Measurements from ENCODE around the gene PSME3IP1.

Gene PSME3IP1

DNA sequence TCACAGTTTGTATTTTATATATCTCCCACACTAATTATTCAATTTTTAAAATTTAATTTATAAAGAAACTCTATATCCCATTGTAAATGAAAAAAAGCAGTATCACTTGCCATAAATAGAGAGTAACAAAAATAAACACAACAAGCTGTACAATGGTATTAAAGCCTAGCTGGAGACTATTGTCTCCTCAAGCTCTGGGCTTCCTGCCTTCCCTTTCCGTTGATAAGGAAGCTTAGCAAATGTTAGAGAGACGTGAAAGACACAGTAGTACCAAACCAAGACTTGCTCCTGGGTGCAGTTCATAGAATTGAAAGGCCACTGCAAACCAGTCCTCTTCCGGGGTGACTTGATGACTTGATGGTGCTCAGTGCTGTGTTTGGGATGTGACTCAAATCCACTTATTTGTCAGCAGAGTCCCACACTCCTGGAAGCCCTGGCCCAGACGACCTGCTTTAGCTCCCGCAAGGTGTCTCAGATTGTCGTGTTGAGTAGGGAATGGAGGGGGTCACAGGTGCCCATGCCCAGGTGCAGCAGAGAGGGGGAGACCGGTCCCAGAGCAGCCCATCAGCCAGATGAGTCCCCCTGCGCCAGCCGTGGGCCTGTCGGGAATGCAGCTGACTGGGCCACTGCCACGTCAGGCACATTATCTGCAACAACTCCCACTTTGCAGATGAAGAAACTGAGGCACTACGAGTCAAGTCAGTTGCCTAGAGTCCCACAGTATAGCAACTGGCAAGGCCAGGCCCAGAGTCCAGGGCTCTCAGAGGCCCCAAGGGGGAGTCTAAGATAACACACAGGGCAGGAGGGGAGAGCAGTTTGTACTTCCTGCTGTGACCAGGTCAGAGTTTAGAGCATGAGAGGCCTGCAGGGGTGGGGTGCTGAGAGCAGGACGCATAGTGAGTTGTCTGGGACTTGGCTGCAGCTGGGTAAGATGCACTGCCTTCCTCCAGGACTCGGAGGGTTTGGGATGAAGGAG lies 40.5 kb downstream of the PSME3IP1 start:
- DNase-seq (ENCODE audit: low read depth, low spot score): no peak

DNA sequence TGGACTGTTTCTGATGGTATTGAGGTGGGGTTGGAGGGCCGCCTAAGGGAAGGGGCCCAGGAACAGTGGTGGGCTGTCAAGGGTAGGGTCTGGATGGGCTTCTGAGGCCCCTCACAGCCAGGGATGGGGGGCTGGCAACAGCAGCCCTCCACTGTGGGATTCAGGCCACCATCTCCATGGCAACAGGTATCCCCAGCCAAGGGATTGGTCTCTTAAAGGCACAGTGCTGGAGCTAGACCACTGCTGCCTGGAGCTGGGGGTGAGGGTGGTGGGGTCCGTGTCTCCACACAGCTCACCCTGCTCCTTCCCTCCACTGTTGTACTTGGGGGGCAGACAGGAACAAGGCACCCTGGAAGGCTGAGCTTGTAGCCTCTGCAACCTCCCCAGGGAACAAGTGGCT lies 41.8 kb downstream of the PSME3IP1 start:
- no peak for DNase-seq (ENCODE audit: low read depth, low spot score)

DNA sequence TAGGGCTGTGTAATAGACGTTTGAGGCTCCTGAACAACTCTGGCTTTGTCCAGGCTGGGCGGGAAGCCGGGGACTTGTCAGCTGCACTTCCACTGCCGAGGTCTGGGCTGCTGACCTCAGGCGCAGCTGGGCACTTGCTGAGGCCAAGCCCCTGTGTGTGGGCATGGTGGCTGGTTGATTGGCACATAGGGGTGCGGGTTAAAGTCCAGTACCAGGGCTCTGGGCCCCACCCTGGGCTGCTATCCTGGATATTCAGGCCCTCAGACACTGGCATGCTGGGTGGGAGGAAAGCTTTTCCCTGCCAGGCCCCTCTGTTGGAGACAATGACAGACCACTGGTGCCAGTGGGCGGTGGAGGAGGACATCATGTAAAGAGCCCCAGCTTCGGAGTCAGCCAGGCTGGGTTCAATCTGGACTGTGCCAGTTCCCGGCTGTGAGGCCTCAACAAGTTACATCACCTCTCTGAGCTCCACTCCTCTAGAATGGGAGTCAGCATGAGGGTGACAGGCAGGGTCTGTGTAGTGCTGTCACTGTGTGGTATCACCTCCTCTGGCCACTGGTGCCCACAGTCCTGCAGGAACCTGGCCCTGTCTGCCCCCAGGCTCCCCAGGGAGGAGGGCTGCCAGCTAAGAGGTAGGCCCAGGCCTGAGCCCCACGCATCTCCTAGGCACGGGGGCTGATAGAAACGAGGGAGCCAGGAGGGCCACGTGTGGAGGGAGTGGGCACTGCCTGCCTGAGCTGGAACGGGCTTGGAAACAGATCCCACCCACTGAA lies 42.5 kb downstream of the PSME3IP1 start:
- DNase-seq (ENCODE audit: low read depth, low spot score): no peak

DNA sequence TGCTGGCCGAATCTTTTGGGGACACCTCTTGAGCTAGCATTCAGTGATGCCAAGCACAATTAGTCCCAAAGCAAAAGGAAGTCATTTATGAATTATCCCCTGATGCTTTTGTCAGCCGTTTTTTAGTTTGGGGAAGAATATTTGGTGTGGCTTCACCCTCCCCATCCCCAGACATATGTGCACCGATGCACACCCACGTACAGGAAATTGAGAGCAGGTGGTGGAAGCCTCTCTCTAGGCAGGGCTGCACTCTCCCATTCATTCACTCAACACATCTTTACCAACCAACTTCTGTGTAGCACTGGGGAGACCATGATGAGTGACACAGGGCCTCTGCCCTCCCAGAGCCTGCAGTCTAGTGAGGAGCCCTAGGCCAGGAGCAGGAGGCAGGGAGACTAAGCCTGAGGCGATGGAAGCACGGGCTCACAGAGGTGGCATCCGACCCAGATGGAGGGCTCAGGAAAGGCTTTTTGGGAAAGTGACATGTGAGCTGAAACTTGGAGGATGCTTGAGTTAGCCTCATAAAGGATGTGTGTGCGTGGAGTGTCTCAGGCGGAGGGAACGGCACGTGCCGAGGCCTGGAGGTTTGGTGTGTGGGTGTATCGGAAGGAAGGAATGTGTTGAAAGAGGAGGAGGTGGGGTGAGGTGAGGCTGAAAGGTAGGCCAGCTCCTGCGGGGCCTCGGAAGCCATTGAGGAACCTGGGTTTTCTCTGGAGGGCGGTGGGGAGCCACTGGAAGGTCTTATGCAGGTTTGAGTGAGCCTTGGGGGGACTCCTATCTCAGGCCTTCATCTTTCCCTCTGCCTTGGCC lies 43.8 kb downstream of the PSME3IP1 start:
- DNase-seq (ENCODE audit: low read depth, low spot score): no peak

DNA sequence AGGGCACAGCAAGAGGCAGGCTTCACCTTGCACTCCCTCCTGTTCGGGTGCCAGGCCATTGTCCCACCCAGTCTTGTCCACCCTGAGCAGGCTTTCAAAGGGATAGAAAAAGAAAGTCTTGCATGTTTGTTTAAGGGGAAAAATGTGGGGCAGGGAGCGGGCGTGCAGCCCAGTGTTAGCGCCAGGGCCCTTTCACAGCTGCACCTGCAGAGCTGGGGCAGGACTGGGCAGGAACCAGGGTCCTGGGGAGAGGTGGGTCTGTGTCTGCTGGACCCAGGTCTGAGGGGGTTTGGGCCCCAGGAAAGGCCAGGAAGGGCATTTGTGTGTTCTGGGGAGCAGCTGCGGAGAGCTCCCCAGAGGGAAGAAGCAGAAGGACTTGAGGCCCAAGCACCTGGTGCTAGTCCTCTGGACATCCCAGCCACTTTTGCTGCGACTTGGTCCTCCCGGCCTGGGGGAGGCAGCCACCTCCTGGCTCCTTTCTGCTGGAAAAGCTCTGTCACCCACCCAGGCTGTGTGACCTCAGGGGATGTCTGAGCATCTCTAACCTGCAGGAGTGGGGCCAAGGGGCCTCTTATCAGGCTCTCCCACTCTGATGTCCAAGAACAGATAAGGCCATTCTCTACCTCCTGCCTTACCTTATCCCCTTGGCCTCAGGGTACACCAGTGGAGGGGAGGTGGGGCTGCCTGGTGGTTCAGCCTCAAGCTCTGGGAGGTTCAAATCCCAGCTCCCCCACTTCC lies 44.7 kb downstream of the PSME3IP1 start:
- DNase-seq (ENCODE audit: low read depth, low spot score): no peak

DNA sequence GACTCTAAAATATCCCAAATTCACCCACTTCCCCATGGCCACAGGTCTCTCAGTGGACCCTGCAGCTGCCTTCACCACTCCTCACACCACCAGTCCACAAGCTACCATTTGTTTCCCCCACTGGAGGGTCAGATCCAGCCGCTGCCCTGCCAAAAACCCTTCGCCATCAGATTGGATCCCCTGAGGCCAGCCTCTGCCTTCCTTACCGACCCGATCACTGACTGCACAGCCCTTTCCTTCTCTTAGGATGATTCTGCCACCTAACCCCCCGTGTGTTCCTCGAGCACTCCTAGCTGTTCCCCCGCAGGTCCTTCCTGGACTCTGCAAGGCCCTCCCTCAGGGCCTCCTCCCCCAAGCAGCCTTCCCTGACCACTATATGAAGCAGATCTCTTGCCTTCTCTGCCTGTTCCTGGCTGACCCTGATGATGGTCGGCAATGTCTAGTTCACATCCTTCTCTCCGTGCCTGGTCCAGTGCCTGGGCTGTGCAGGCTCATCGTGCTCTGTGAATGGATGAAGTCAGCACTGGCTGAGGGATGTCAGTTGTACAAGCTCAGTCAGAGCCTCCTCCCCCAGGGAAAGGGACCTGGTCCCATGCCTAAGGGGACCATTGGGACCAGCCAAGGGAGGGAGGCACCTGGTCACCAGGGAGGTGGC lies 47.4 kb downstream of the PSME3IP1 start:
- no peak for DNase-seq (ENCODE audit: low read depth, low spot score)

DNA sequence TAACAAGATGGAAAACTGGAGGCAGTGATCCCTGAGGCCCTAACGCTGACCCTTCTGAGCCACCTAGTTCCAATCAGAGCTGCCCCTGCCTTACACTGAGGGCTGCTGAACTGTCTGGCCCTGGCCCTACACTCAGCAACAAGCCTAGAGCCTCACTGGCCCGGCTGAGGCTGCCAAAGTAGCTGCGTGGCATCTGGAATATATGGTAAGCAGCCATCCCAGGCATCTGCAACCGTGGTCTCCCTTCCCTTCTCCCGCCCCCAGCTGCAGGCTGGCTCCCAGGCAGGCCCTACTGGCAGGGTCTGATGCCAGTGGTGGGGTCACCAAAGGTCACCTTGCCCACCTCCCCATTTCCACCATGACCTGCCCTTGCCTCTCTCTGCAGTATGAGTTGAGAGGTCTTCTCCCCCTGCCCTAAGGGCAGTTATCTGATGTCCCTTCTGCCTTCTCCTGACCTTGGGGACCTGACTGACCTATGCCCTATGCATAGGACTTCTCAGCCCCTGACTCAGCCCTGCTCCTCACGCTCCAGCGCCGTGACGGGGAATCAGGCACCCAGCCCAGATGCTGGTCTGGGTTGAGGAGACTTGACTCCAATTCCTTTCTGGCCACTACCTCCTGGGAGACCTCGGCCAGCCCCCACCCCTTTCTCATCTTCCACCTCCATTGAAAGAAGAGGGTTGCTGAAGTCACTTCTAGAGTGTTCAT lies 48.1 kb downstream of the PSME3IP1 start:
- no peak for DNase-seq (ENCODE audit: low read depth, low spot score)

DNA sequence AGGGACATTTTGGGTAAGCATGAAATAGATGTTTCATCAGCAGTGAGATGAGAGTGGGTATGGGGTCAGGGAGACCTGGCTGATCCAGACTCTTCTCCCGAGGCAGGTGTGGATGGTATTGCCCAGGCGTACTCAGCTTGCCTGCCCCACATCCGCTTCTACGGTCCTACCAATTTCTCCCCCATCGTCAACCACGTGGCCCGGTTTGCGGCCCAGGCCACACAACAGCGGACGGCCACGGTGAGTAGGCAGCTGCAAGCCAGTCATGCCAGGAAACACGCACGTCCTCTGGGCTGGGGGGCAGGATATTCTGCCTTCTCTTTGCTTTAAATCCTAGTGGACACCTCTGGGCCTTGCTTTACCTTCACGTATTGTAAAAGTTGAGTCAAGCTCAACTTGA lies 48.8 kb downstream of the PSME3IP1 start:
- no peak for DNase-seq (ENCODE audit: low read depth, low spot score)

DNA sequence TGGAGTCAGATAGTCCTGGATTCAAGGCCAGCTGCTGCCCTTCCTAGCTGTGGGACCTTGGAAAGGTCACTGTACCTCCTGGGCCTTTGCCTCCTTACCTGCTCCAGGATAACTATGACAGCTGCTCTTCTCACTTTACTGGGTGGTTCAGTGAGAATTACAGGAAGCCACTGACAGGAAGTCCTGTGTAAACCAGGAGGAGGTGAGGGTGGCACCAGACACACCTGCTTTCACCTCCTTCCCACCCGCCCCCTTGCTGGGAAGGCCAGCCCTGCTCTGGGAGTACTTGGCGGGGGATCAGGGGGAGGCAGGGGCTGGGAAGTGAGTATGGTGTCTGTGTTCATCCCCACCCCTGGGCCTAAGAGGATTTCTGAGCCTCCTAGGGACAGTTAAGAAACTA lies 50.9 kb downstream of the PSME3IP1 start:
- DNase-seq (ENCODE audit: low read depth, low spot score): no peak

DNA sequence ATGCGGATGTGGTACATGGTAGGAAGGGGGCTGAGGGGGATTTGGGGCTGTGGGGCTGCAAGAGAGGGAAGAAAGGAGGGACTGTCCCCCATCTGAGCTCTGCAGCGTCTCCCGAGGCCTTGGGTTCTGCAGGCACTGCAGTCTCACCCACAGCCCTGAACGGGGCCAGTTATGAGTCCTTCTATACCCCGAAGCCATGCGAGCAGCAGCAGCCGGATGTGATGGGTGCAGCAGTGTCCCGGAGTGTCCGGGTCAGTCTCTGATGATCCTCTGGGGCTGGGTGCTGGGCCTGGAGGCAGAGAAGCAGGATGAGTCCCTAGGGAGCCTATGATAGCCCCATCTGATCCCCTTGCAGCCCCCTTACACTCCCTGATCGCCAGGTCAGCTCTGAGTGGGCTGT lies 52.0 kb downstream of the PSME3IP1 start:
- no peak for DNase-seq (ENCODE audit: low read depth, low spot score)

DNA sequence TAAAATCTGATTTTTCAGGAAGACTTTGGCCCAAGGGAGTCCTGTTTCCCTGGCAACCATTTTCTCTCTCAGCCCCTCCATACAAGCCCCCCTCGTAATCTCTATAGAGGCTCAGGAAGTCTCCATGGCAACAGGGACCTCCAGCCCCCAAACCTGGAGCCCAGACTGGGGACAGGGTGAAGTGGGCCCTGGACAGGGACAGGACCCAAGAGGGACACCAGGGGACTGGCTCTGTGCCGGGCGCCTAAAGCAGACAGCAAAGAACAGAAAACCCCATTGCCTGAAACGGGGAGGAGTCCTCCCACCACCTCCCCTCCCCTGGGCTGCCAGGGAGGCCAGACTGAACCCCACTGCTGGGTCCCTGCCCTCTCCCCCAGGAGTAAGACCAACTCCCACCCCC lies 52.8 kb downstream of the PSME3IP1 start:
- DNase-seq (ENCODE audit: low read depth, low spot score): no peak

DNA sequence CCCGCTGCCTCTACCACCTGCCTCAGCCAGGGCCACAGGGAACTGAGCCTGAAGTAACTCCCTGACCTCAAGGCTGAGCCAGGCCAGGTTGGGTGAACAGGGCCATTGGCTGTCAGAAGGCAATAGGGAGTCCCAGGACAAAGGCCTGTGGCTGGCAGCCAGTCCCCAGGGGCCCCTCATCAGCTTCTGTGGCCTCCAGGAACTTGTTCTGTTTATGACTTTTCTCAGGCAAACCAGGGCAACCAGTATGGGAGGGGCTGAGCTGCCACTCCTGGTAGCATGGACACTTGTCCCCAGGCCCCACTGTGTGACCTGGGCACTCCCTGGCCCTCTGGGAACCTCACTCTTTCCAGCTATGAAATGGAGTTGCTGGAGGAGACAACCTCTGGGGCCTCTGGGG lies 53.4 kb downstream of the PSME3IP1 start:
- no peak for DNase-seq (ENCODE audit: low read depth, low spot score)

DNA sequence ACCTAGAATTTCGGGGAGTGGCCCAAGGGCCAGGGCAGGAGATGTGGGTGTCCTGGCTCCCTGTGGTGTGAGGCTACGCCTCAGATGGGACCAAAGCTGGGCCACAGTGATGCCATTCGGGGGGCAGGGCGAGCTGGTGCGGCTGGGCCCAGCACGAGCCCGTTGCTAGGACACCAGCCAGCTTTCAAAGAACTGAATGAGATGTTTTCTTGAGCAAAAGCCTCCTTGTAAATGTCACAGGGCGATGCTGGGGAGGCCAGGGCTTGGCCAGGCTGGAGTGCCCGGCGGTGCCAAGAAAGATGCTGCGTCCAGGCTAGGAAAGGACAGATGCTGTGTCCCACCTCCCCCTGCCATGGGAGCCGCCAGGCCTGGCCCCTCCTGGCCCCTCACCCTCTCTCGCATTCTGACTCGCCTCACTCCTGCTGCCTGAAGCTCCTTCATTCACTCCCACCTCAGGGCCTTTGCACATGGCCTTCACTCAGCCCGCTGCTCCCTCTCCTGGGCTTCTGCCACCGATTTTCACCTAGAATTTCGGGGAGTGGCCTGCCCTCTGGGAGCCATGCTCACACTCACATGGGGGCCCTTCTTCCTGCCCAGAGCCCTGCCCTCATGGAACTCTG lies 54.4 kb downstream of the PSME3IP1 start:
- DNase-seq (ENCODE audit: low read depth, low spot score): no peak

DNA sequence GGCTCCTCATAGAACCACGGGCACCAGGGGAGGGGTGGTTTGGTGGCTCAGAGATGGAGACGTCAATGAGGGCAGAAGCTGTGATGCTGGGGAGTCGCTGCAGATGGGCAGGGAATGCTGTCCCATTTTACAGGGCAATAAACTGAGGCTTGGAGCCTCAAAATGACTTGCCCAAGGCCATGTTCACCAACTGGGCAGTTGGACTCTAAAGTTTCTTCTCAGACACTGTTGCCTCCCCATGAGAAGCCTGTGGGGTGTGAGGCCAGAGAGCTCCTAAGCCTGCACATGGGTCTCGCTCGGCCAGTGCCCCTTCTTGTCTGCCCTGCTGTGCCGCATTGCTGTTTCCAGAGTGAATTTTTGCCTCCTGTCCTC lies 54.9 kb downstream of the PSME3IP1 start:
- no peak for DNase-seq (ENCODE audit: low read depth, low spot score)

DNA sequence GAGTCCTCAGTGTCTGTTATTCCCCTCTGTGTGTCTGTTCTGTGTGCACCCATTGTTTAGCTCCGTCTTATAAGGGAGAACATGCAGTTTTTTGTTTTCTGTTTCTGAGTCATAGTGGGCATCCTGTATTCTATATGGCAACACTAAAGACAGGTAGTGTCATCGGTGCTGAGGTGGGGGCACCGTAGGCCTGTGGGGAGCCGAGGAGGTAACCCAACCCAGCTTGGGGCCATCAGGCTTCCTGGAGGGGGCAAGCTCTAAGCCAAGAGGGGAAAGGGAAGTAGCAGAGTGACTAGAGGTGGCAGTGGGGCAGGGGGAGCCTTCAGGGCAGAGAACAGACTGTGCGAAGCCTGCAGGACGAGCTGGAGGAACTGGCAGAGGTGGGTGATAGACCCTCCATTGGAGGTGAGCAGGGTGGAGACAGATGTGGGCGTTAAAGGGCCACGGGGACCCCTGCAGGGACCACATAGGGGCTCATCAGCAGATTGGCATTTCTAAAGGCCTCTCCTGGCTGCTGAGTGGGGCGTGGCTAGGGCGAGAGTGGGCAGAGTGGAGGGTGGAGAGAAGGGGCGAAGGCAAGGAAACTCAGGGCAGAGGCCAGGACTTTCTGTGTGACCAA lies 57.0 kb downstream of the PSME3IP1 start:
- no peak for DNase-seq (ENCODE audit: low read depth, low spot score)

DNA sequence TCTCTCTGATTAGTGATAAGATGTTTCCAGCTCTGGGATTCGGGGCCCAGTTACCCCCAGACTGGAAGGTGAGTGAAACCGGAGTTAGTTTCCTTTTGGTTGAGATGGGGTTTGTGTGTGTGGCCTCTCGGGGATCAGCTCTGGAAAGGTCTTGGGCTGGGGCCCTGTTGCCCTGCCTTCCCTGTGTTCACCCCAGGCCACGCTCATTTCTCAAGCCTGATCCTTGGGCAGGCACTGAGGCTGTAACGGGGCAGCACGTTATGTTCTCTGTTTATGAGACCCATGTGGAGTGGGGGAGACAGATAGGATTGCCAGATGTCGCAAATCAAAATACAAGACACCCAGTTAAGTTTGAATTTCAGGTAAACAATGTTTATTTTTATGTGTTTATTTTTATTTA lies 58.0 kb downstream of the PSME3IP1 start:
- no peak for DNase-seq (ENCODE audit: low read depth, low spot score)

DNA sequence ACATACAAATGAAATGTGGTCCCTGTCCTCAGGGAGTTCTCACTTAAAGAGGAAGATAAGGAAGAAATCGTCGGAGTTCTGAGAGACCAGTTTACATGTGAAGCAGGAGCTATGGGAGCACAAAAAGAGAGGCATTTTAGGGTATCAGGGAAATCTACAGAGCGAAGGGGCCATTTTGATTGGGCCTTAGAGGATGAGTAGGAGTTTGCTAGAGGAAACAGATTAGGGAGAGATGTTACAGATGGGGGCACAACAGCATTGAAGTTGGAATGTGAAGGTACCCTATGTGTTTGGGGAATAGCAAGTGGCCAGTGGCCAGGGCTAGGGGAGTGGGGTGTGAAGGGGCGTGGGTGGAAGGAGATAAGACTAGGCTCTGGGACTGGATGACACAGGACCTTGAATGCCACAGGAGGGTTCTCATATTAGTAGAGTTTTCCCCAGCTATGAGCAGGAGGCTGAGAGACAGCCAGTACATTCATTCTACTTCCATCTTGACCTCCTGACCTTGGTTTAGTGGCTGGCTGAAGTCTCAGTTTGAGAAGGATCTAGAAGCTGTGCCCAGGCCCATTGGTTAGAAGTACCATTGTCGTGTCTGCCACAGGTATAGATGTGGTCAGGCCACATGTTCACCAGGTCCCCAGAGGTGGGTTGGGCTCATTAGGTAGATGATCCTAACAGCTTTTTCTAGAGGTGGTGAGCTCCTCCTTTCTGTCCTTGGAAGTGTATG lies 58.6 kb downstream of the PSME3IP1 start:
- no peak for DNase-seq (ENCODE audit: low read depth, low spot score)

DNA sequence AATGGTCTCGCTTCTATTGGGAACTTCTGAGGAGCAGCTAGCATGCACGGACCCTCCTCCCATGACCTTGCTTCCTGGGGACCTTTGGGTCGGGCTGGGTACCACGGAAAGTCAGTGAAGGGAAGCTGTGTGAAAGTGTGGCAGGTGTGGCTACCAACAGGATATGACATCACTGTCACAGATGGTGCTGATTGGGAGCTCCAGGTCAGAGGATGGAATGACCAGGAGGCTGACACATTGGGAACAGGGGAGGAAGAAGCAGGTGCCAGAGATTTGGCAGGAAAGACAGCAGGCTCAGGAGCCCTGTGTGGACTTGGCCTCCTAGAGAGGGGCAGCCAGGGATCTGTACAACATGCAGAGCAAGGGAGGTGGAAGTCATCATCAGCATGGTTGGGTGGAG lies 59.4 kb downstream of the PSME3IP1 start:
- no peak for DNase-seq (ENCODE audit: low read depth, low spot score)

DNA sequence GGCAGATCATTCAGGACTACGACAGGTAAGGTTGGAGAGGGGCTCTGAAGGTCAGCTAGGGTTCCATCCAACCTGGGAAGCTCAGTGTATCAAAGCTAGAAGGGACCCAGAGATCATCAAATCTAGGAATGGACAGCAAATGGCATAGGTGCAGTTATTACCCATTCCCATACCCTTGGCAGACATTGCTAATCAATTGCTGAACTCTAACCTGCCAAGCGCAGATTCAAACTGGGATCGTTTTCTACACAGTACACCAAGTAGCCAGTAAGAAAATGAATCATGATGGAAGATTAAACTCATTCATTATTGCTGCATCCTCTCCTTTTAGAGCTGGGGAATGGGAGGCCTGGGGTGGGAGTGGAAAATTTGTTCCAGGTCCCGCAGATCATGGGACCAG lies 59.9 kb downstream of the PSME3IP1 start:
- DNase-seq (ENCODE audit: low read depth, low spot score): no peak
